H1 (cell line): ENCODE results near the gene UPF1. TPM values are rescaled to one million over a fixed set of nuclear protein-coding genes. Genes with fewer than 3 reads are reported as not detected.

Experiments used
- CTCF ChIA-PET: fragments of 300-600 bp; sonication (Branson Sonifier 250); formaldehyde crosslinking; loops from one replicate; lab custom pipeline; 2021; ENCODE audit not compliant: partially characterized antibody; lab: Charles Lee
- POLR2A ChIA-PET: fragments of 300-600 bp; sonication (Branson Sonifier 250); formaldehyde crosslinking; loops from one replicate; lab custom pipeline; 2021; ENCODE audit warnings: inconsistent platforms; ENCODE audit not compliant: partially characterized antibody; lab: Charles Lee
- DNase-seq, 2 experiments: peaks; one replicate each; pipeline versions ENCODE4 v3.0.0 to v3.0.0-alpha.2; 2010 to 2022; ENCODE audit warnings: low spot score in 2 of 2, low read depth in 1 of 2, mixed read lengths in 1 of 2
- FAIRE-seq: peaks from 2 replicates; lab custom pipeline; 2011; peaks lifted over from hg19 to GRCh38; lab: Jason Lieb, UNC
- H2AFZ ChIP-seq: 2 replicates; pipeline ENCODE4 v1.8.1; 2012; ENCODE audit warnings: low read length, inconsistent platforms
- H2AK5ac ChIP-seq: 2 replicates; pipeline ENCODE4 v1.6.1; 2013; ENCODE audit warnings: low read depth, low read length
- H2BK120ac ChIP-seq: replicated peaks from 2 replicates; pipeline ENCODE3; 2013; ENCODE audit warnings: low read depth, low read length, inconsistent platforms
- H2BK12ac ChIP-seq: 2 replicates; pipeline ENCODE4 v1.6.1; 2013; ENCODE audit warnings: low read depth, low read length
- H2BK15ac ChIP-seq: 2 replicates; pipeline ENCODE4 v1.6.1; 2013; ENCODE audit warnings: low read length
- H2BK20ac ChIP-seq: 2 replicates; pipeline ENCODE4 v1.6.1; 2013; ENCODE audit warnings: low read length
- H2BK5ac ChIP-seq: 2 replicates; pipeline ENCODE4 v1.6.1; 2013; ENCODE audit warnings: low read depth, low read length
- H3K14ac ChIP-seq: 2 replicates; pipeline ENCODE4 v1.6.1; 2013; ENCODE audit warnings: inconsistent platforms; ENCODE audit not compliant: insufficient read length
- H3K18ac ChIP-seq: 2 replicates; pipeline ENCODE4 v1.6.1; 2013; ENCODE audit warnings: low read length; ENCODE audit errors: extremely low read depth
- H3K23ac ChIP-seq: 2 replicates; pipeline ENCODE4 v1.6.1; 2013; ENCODE audit warnings: inconsistent platforms; ENCODE audit not compliant: insufficient read length
- H3K23me2 ChIP-seq: 2 replicates; pipeline ENCODE4 v1.6.1; 2013; ENCODE audit warnings: low read depth, low read length
- H3K27ac ChIP-seq: 2 replicates; pipeline ENCODE4 v1.6.1; 2011; ENCODE audit warnings: low read depth, low read length, inconsistent platforms
- H3K27me3 ChIP-seq, 4 experiments: replicated peaks in 1 of 4; 1 replicate in 1 of 4; 2 replicates in 3 of 4; pipeline versions ENCODE4 v1.6.1 to v1.8.1; 2011 to 2013; ENCODE audit warnings: low read length in 3 of 4, mild to moderate bottlenecking in 3 of 4, inconsistent platforms in 2 of 4, mixed read lengths in 2 of 4, moderate library complexity in 1 of 4; ENCODE audit not compliant: control insufficient read depth in 3 of 4, insufficient read depth in 3 of 4; ENCODE audit errors: extremely low read depth in 1 of 4
- H3K36me3 ChIP-seq, 4 experiments: 2 replicates each; pipeline versions ENCODE4 v1.6.1 to v1.8.1; 2011 to 2013; ENCODE audit warnings: mild to moderate bottlenecking in 4 of 4, low read length in 3 of 4, moderate library complexity in 2 of 4, control low read depth in 1 of 4, inconsistent platforms in 1 of 4; ENCODE audit not compliant: insufficient read depth in 4 of 4, control insufficient read depth in 2 of 4
- H3K4ac ChIP-seq: replicated peaks from 2 replicates; pipeline ENCODE3; 2013; ENCODE audit warnings: low read length, low read depth, mixed read lengths, inconsistent platforms; ENCODE audit not compliant: insufficient read length
- H3K4me1 ChIP-seq, 4 experiments: replicated peaks in 1 of 4; 1 replicate in 1 of 4; 2 replicates in 3 of 4; pipeline versions ENCODE4 v1.6.1 to v1.8.1; 2011 to 2013; ENCODE audit warnings: low read length in 3 of 4, inconsistent platforms in 2 of 4, mixed read lengths in 1 of 4; ENCODE audit not compliant: insufficient read depth in 4 of 4, control insufficient read depth in 3 of 4
- H3K4me2 ChIP-seq, 2 experiments: 2 replicates each; pipeline versions ENCODE4 v1.6.1 to v1.8.1; 2011 to 2013; ENCODE audit warnings: low read depth in 2 of 2, low read length in 2 of 2, control low read depth in 1 of 2, inconsistent platforms in 1 of 2, mild to moderate bottlenecking in 1 of 2; ENCODE audit not compliant: insufficient read depth in 1 of 2
- H3K4me3 ChIP-seq, 4 experiments: fragments of 200-600, 300-600 bp in 1 of 4; sonication (generic), shearing (Covaris generic), sonication (Bioruptor Twin) in 1 of 4; 2 replicates each; pipeline versions ENCODE4 v1.5.1 to v1.8.1; 2011 to 2016; ENCODE audit warnings: low read length in 4 of 4, low read depth in 3 of 4, control low read depth in 2 of 4, inconsistent platforms in 2 of 4, mild to moderate bottlenecking in 2 of 4, mixed read lengths in 1 of 4, moderate library complexity in 1 of 4; ENCODE audit not compliant: insufficient read depth in 2 of 4; ENCODE audit errors: extremely low read depth in 1 of 4
- H3K56ac ChIP-seq: replicated peaks from 2 replicates; pipeline ENCODE3; 2013; ENCODE audit warnings: low read depth, mild to moderate bottlenecking, mixed read lengths, low read length, inconsistent platforms; ENCODE audit not compliant: insufficient read length
- H3K79me1 ChIP-seq: 2 replicates; pipeline ENCODE4 v1.6.1; 2013; ENCODE audit warnings: low read depth, low read length, control low read depth
- H3K79me2 ChIP-seq, 2 experiments: 2 replicates each; pipeline versions ENCODE4 v1.6.1 to v1.8.1; 2012 to 2013; ENCODE audit warnings: low read length in 2 of 2, mild to moderate bottlenecking in 2 of 2, inconsistent platforms in 1 of 2; ENCODE audit not compliant: insufficient read depth in 2 of 2, control insufficient read depth in 1 of 2
- H3K9ac ChIP-seq, 4 experiments: replicated peaks in 1 of 4; 1 replicate in 1 of 4; 2 replicates in 3 of 4; pipeline versions ENCODE4 v1.6.1 to v1.8.1; 2011 to 2013; ENCODE audit warnings: low read depth in 3 of 4, low read length in 3 of 4, control low read depth in 2 of 4, mild to moderate bottlenecking in 2 of 4, moderate library complexity in 2 of 4, inconsistent platforms in 1 of 4; ENCODE audit errors: extremely low read depth in 1 of 4
- H3K9me3 ChIP-seq, 2 experiments: 2 replicates each; pipeline versions ENCODE4 v1.6.1 to v1.8.1; 2012 to 2013; ENCODE audit warnings: mild to moderate bottlenecking in 2 of 2, moderate library complexity in 2 of 2, control low read depth in 1 of 2, inconsistent platforms in 1 of 2, low read depth in 1 of 2, low read length in 1 of 2, mixed read lengths in 1 of 2; ENCODE audit not compliant: insufficient read depth in 2 of 2
- H4K20me1 ChIP-seq, 2 experiments: replicated peaks in 1 of 2; 2 replicates each; pipeline versions ENCODE3 to v1.8.1; 2011 to 2013; ENCODE audit warnings: inconsistent platforms in 2 of 2, low read length in 2 of 2, mild to moderate bottlenecking in 1 of 2; ENCODE audit not compliant: insufficient read depth in 2 of 2, control insufficient read depth in 1 of 2
- H4K5ac ChIP-seq: 2 replicates; pipeline ENCODE4 v1.6.1; 2013; ENCODE audit warnings: low read length, low read depth, mixed read lengths, inconsistent platforms; ENCODE audit not compliant: insufficient read length
- H4K8ac ChIP-seq: 2 replicates; pipeline ENCODE4 v1.8.0; 2013; ENCODE audit warnings: mild to moderate bottlenecking, moderate library complexity, low read length, inconsistent platforms; ENCODE audit not compliant: insufficient read depth; ENCODE audit errors: extremely low read depth
- H4K91ac ChIP-seq: replicated peaks from 2 replicates; pipeline ENCODE3; 2013; ENCODE audit warnings: low read length, mixed read lengths, inconsistent platforms; ENCODE audit not compliant: insufficient read length
- BRCA1 ChIP-seq: IDR thresholded peaks from 2 replicates; pipeline ENCODE4 v1.6.1; 2012; ENCODE audit warnings: low read depth, low read length, improper control_type of control experiment
- PHF8 ChIP-seq: fragments of 200-600 bp; sonication (generic); conservative IDR thresholded peaks from 2 replicates; pipeline ENCODE4 v1.7.1; 2012; ENCODE audit warnings: low read depth, mild to moderate bottlenecking, inconsistent platforms, low read length, moderate library complexity
- SAP30 ChIP-seq: fragments of 300-600 bp; sonication (generic); IDR thresholded peaks from 2 replicates; pipeline ENCODE4 v1.7.1; 2012; ENCODE audit warnings: low read length, moderate library complexity, mild to moderate bottlenecking, inconsistent platforms; ENCODE audit not compliant: insufficient read depth, insufficient replicate concordance
- SP4 ChIP-seq: IDR thresholded peaks from 2 replicates; pipeline ENCODE4 v1.6.1; 2012; ENCODE audit warnings: low read length, inconsistent platforms
- TAF7 ChIP-seq: optimal IDR thresholded peaks from 2 replicates; pipeline ENCODE3; 2011; ENCODE audit warnings: low read depth, mild to moderate bottlenecking, inconsistent platforms, low read length, moderate library complexity, borderline replicate concordance
- WGBS, 2 experiments: shearing (Covaris generic) in 1 of 2; methylation state at CpG; one replicate each; pipeline versions ENCODE4 v1.1.6 to v1.1.7; 2013 to 2015; ENCODE audit warnings: low lambda C conversion rate in 2 of 2, mixed read lengths in 2 of 2, inconsistent platforms in 1 of 2, low coverage in 1 of 2, missing lambda C conversion rate in 1 of 2; ENCODE audit not compliant: insufficient replicate concordance in 2 of 2, insufficient coverage in 1 of 2, insufficient read length in 1 of 2; ENCODE audit errors: extremely low coverage in 1 of 2, missing lambda C conversion rate in 1 of 2; 5-methylcytosine and 5-hydroxymethylcytosine counted together
- polyA plus RNA-seq, 7 experiments: library from polyadenylated mRNA; depleted of rRNA in 3 of 7; stranded (reverse) in 5 of 7; unstranded in 2 of 7; fragments of >200 nt in 5 of 7; fragments of 200-250 nt in 2 of 7; gene quantifications; 1 replicate in 5 of 7; 2 replicates in 1 of 7; 4 replicates in 1 of 7; pipeline versions ENCODE4 v1.2.1 to v1.2.3, GENCODE V29; 2011 to 2013; ENCODE audit warnings: missing spikeins in 2 of 7, mixed read lengths in 2 of 7
- total RNA-seq: library from RNA; stranded (reverse); fragmentation: NEBNext Ultra II Directional; extraction: Animal tissue kit (Norgen Biotek cat#: 25700); gene quantifications from 2 replicates; pipeline ENCODE4 v1.2.1, GENCODE V29; 2021
- TF ChIP-seq, protein P1 (sequence below): IDR thresholded peaks from 2 replicates; pipeline ENCODE4 v1.6.1; 2012; ENCODE audit warnings: inconsistent platforms

UPF1 gene
- total and polyA plus RNA-seq, 2 of the 8 experiments (the other 6 are each of a cell fraction or from before 2014, with no cell fraction given) = 46.4 to 62.0 TPM

DNA sequence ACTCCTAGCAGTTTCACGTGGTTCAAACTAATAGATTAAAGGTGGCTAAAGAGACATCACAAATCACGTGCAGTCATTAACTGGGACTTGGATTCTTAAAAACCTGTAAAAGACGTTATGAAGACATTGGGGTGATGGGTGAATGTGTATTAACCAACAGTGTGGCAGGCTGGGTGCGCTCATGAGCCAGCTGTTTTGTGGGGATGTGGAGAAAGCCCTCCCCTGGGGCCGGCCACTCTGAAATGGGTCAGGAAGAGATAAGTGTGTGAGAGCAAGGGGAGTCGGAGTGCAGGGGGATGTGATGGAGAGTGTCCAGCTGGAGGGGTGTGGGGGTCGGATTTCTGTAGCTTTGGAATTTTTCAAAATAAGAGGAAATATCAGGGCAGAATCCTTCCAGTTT, 10.4 kb downstream of the UPF1 start:
- H3K4me2 ChIP-seq = no peak overlapping the region
- no peak overlapping the region for H3K23ac ChIP-seq
- peaks cover 21 to 87% of the 10 kb centered on the region in 2 experiments for H3K79me2 ChIP-seq
- H4K5ac ChIP-seq = no peak overlapping the region
- no peak overlapping the region for H3K9ac ChIP-seq
- peaks cover 0 to 8% (median 3%) of the 10 kb centered on the region in 4 experiments; a peak in 4 of 8 replicates for H3K36me3 ChIP-seq
- TF ChIP-seq BRCA1 (no peak), TAF7 (no peak), SP4 (no peak), SAP30 (no peak), PHF8 (no peak)
- TF ChIP-seq, protein P1, sequence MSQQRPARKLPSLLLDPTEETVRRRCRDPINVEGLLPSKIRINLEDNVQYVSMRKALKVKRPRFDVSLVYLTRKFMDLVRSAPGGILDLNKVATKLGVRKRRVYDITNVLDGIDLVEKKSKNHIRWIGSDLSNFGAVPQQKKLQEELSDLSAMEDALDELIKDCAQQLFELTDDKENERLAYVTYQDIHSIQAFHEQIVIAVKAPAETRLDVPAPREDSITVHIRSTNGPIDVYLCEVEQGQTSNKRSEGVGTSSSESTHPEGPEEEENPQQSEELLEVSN = no peak
- H3K4me3 ChIP-seq = no peak overlapping the region
- H3K14ac ChIP-seq = no peak overlapping the region
- no peak overlapping the region for H4K91ac ChIP-seq
- POLR2A ChIA-PET = interaction anchor here (1.0 to 3.1 kb wide), 3 partner anchors 10 to 43 kb away, joined by 3 to 18 read pairs (median 3); partner anchors contain the start of gene UPF1
- H3K23me2 ChIP-seq = no peaks in the 10 kb centered on the region
- H3K18ac ChIP-seq = no peak overlapping the region
- H2AFZ ChIP-seq = no peak overlapping the region
- H2BK15ac ChIP-seq = no peak overlapping the region
- H2BK5ac ChIP-seq = no peak overlapping the region
- no peak overlapping the region for H3K27ac ChIP-seq
- H3K27me3 ChIP-seq = no peaks in the 10 kb centered on the region
- 92% methylated on average over 7 of the region's 7 CpGs; no CpG with 5 or more reads in 1 of the 2 experiments for WGBS, 2 experiments
- H3K9me3 ChIP-seq = no peaks in the 10 kb centered on the region
- peaks cover 0 to 14% (median 9%) of the 10 kb centered on the region in 4 experiments; a peak in 6 of 7 replicates for H3K4me1 ChIP-seq
- no peak overlapping the region for H3K4ac ChIP-seq
- H2BK12ac ChIP-seq = no peak overlapping the region
- CTCF ChIA-PET = interaction anchor here (0.9 to 19.5 kb wide), 8 partner anchors 11 to 279 kb away, joined by 3 to 247 read pairs (median 4); partner anchors contain the start of gene UPF1
- no peak for DNase-seq
- FAIRE-seq = no peak
- no peak overlapping the region for H2BK120ac ChIP-seq
- H4K20me1 ChIP-seq = peaks cover 58 to 65% of the 10 kb centered on the region in 2 experiments
- peaks cover 48% of the 10 kb centered on the region for H3K79me1 ChIP-seq
- no peak overlapping the region; the same call in 1 of the 2 replicates for H4K8ac ChIP-seq
- H2AK5ac ChIP-seq = no peak overlapping the region
- no peak overlapping the region for H3K56ac ChIP-seq
- H2BK20ac ChIP-seq = no peak overlapping the region
